Muscle of arm (tissue), 14 donors: Measurements from ENCODE around the gene SIGLEC6. TPM values are rescaled to one million over a fixed set of nuclear protein-coding genes. Genes with fewer than 3 reads are reported as not detected.

Experiments
- DNase-seq: peaks from one replicate; pipeline ENCODE4 v3.0.0-alpha.2; 2013
- long read RNA-seq, 11 donors: transcript quantifications; one replicate each; lab custom pipeline, GENCODE V29; 2026
- polyA plus RNA-seq, 12 donors: library from polyadenylated mRNA; unstranded; fragments of 120-200 nt; gene quantifications; one replicate each; pipeline ENCODE4 v1.2.1, GENCODE V29; 2013; ENCODE audit not compliant: insufficient read length in 12 of 12

Gene SIGLEC6
- polyA plus RNA-seq, result under 1 TPM in 8 of 12 donors, not detected in 4; 0.13 to 0.70 (median 0.22) TPM
- long read RNA-seq, donor 1, result 0 reads
- long read RNA-seq, donor 2, result 0 reads
- long read RNA-seq, donor 3, result 0 reads
- long read RNA-seq, donor 4, result 0 reads
- long read RNA-seq, donor 5, result 0 reads
- long read RNA-seq, donor 6, result 0 reads
- long read RNA-seq, donor 7, result 0 reads
- long read RNA-seq, donor 8, partial matches to known transcripts, result 0 of 1 reads
- long read RNA-seq, donor 8, other reads (novel, unspliced or antisense), result 0 of 1 reads
- long read RNA-seq, donor 9, result 0 reads
- long read RNA-seq, donor 10, result 0 reads
- long read RNA-seq, donor 11, result 0 reads

DNA sequence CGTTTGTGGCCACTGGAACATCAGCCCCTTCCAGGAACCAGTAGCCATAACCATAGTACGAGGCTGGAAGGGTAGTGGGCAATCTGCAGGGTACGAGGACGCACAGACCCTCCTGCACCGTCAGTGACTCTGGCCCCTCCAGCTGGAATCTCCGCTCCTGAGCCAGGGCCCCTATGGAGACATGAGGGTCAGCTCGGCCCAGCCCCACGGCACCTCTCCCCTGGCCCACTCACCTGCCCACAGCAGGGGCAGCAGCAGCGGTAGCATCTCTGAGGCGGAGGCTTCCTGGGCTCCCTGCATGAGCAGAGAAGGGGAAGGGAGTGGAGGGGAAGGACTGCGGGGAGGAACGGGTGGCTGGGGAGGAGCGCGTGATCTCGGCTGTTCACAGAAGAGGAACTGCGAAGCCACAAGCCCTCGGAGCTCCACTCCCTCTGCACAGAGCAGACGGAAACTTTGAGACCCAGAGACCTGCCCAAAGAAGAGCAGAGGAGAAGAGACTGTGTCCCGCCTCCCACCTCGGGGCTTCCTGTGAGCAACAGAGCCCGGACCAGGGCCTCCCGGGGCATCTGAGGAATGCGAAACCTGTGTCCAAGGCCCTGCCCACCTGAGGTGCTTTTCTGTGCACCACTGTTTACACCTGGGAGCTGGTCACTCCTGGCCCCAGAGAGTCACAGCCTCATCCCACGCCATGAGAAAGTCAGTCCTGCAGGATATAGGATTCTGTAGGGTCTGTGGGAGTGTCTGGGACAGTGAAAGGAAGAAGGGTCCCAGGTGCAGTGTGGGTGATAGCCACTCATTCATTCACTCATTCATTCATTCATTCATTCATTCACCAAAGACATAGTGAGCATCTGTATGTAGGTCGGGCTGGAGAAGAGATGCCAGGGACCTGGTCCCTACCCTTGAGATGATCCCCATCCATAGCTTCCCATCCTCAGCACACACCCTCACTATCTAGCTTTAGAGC lies at the start of gene SIGLEC6:
SIGLEC6 (minus strand) TSS at position 322 of the 967 bp plus-strand sequence; CDS start at position 300, 22 bp downstream.
- DNase-seq, result peak; percentile 27

DNA sequence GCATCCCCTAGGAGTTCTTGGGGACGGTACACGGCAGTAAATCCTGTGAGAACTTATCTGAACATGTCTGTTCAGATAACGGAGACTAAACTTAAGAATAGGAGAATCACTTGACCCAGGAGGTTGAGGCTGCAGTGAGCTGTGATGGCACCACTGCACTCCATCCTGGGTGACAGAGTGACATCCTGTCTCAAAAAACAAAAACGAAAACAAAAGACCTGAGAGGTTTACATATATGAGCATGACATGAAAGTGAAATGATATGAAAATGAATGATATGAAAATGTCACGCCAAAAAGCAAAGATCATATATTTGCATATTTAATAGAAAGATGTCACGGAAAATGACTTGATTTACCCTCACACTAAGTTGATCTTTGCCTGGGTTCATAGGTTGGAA lies 45.4 kb upstream of the SIGLEC6 start:
- DNase-seq, result no peak

DNA sequence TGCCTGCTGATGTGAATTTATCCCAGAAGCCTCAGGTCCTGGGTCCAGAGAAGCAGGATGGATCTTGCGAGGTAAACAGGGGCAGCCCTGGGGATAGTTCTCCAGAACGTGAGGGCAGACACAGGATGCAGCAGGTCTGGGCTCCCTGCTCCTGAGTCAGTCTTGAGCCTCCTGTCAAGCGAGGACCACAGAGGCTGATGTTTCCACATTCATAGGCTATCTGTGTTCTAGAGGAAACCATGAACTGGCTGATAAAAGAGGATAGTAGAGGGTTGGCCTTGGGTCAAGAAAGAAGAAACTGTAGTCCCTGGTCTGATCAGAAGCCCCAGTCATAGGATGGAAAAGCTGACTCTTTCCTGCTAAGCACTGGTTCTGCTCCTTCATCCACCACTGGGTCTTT lies 41.9 kb upstream of the SIGLEC6 start:
- no peak for DNase-seq

DNA sequence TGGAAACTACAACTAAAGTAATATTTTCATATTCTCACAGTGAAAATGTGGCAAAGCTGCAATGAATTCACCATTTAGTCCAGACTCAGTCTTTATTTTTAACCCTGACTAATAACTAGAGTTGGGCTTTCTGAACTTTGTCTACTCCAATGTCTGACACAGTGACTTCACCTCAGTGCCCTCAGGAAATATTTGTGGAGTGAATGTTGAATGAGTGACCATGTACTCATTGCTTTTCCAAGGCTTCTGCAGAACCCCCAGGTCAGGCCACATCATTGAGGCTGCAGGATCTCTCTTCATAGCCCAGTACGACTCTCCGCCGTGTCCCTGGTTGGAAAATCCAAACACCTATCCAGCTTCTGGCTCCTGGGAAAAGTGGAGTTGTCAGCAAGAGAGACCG lies 41.4 kb upstream of the SIGLEC6 start:
- no peak for DNase-seq

DNA sequence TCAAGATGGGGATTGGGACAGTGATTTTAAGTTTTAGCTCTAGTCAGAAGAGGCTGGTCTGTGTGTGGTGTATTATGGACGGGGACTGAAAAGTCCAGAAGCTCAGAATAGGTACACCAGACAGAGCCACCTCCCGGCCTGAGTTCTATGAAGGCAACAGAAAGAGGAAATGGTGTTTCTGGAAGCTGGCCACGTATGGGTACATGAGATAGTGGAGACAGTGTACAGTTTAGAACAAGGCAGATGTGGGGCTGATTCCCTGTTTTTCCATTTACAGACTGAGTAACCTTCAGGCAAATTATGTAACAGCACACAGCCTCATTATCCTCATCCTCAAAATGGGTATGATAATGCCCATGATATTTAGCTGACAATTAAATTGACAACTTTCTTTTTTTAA lies 40.9 kb upstream of the SIGLEC6 start:
- no peak for DNase-seq

DNA sequence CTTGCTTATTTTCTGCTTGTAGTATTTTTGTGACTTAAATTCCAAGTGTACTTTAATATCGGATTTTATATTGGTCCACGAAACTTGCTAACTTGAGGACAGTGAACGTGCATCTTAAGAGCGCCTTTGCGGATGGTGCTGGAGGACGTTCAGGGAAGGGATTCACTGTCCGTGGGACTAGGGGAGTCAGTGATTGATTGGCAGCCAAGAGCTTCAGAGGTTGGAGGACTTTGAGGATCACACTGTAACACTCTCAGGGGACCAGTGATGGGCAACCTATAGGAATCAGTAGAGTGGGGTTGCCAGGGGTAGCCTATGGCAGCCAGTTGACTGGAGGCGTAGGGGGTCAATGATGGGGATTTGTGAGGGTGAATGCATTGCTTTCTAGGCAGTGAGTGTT lies 40.1 kb upstream of the SIGLEC6 start:
- no peak for DNase-seq

DNA sequence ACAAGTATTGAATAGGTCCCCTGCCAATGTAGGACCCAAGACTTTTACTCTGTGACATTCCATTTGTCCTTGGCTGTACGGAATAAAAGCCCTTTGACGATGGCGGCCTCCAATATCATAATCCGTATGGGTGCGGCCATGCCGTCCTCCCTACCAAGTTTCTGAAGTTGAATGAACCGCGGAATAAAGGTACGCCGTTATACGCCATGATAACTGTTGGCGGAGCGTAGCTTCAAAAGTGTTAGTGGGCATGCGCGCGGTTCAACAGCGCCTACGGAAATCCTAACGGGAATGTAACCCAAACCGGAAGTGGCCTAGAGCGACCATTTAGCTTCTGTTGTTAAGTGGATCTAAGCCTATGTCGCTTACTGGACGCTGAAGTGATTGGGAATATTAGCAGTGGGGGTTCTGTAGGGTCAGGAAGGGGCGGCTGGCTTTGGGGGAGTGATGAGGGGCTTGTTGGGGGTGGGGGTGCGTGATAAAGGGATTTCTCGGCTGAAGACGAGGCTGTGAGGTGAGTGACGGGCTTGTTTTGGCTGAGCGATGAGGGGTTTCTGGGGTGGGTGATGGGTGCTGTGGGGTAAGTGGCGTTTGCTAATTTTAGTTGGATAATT lies 39.6 kb upstream of the SIGLEC6 start, which contains the start of gene ZNF175:
ZNF175 (plus strand) TSS at position 322 of the 614 bp plus-strand sequence. CDS start 2,047 bp downstream, outside the sequence.
- peak; percentile 98 for DNase-seq

DNA sequence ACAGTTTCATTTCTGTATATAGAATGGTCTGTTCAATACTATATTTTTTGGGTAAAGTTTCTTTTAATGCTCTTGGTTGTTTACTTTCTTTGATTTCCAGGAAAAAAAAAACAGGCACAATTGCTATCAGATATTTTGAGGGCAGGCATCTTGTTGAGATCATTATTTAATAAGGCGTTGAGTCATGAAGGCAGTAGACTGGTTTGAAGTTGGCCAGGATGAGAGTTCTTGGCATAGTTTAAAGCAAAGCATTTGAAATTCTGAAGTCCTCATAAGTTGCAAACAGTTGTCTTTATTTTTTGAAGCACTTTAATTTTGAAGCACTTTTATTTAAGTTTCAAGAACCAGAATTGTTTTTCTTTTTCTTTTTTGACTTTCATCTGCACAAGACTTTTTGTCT lies 37.0 kb upstream of the SIGLEC6 start:
- no peak for DNase-seq

DNA sequence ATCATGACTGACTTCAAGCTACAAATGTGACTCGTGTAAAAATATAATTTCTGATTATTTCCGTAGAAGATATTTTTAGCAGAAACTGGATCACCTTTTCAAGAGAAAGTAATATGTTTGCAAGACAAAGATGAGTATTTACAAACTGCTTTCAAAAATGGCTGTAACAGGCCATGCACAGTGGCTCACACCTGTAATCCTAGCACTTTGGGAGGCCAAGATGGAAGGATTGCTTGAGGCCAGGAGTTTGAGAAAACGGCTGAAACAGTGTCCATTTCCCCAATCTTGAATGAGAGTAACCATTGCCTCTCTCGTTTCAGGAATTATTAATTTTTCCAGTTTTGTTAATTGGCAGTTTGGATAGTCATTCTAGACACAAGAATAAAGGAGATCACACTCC lies 36.1 kb upstream of the SIGLEC6 start:
- DNase-seq, result no peak

DNA sequence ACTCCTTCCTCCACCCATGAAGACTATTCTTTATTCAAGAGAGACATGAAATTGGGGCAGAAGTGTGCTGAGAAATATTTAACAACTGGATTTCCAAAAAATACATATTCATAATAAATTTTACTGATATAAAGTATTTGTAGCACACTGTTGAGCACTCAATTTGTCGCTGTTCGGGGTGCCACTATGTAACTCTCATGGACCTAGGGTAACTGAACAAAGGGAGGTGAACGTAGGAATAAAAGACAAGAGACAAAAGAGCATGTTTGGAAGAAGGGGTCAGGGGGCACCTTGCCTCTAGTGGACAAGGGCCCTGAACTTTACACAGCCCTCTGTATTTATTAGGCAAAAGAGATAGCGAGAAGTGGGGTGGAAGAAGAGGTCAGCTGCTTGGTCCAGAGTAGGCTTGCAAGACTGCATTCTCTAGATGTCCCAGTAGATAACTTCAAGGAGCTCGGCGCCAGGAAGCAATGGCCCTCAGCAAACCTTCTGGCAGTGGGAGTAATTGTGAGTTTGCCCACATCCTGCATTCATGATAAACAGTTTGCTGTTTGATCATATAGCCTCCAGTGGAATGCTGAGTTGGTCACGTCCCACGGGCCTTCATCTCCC lies 35.1 kb upstream of the SIGLEC6 start:
- no peak for DNase-seq

DNA sequence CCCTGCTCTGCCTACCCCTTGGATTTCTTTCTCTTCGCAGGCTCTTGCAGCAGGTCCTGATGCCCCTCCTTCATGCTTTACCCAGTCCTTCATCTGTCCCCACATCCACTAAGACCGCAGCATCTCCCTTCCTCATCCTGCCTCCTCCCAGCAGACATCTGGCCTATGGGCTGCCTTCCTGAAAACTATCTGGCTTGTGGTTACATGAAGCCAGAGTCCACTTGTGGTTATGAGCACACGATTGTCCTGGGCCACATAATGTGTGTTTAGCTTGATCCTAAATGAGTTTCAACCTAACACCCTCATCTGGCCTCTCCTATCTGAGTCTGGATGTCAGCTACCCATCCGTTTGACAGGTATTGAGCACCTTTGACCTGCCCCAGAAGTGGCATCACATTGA lies 34.1 kb upstream of the SIGLEC6 start:
- DNase-seq, result no peak

DNA sequence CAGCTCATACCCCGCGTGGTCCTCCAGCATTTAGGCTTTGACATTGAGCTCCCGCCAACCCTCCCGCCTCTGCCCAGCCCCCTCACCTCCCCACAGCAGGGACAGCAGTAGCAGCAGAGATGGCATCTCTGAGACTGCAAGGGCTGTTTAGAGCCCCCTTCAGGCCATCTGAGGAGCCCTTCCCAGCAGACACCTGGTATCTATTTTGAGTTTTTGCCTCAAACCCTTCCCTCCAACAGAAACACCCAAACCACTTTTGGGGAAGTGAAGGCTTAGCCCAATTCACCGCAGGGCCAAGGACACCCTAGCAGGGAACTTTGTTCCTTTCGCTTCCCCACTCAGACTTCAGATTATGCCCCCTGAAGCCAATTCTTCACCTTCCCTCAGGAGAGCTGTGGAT lies 33.3 kb upstream of the SIGLEC6 start:
- DNase-seq, result no peak

DNA sequence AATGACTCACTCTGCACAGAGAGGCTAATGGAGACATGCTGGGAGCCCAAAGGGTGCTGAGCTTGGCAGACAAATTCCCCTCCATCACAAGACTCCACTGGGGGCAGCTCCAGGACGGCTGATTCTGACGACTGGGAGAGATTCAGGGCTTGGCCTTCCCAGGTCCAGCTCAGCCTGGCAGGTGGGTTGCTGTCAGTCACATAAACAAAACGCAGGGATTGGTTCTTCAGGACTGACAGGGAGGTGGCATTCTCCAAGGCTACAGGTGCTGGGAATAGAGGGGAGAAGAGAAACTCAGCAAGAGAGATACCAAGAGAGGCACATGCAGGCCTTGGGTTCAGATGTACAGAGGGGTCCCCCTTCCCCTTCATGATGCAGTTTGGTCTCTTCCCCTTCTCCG lies 28.9 kb upstream of the SIGLEC6 start:
- no peak for DNase-seq

DNA sequence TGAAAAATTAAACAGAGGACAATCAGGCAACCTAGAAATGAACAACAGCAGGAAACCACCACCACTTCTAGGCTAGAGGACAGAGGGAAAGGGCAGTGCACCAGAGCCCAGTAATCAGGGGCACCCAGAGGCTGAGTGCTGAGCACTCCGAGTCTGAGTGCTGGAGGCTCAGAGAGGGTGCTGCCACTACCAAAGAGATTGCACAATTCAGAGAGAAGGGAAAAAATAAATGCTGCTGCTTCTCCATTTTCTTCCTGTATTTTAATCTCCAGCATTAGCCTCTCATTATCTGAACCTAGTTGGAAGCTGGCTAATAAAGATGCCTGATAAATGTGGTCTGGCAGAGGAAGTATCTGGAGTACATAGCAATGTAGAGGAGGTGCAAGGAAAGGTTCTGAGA lies 27.8 kb upstream of the SIGLEC6 start:
- DNase-seq, result no peak

DNA sequence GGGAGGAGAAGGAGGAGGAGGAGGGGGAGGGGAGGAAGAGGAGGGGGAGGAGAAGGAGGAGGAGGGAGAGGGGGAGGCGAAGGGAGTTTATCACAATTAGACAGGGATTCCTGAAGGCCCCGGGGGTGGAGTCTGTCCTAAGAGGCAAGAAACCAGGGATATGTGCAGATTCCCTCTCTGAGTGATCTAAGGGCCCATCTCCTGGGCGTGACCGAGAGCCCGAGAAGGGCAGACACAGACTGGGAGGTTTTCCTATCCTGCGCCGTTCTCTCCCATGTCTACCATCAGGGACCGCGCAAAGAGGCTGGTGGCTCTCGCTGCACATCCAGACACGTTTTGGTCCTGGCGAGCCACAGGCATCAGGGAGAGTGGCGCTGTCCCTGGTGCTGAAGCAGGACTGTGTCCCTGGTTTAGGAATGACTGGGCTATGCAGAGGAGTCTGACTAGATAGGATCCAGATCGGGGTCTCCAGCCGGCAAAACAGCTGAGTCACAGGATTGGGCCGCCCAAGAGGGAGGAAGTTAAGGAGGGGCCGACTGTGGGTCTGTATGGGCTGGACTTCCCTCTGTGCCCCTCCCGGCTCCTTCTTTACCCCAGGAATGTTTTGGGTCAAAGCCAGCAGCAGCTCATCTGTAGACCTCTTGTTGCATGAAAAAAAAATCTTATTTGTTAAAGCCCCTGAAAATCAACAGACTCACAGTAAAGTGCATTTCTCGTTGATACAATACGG lies 21.7 kb upstream of the SIGLEC6 start:
- DNase-seq, result peak; percentile 83

DNA sequence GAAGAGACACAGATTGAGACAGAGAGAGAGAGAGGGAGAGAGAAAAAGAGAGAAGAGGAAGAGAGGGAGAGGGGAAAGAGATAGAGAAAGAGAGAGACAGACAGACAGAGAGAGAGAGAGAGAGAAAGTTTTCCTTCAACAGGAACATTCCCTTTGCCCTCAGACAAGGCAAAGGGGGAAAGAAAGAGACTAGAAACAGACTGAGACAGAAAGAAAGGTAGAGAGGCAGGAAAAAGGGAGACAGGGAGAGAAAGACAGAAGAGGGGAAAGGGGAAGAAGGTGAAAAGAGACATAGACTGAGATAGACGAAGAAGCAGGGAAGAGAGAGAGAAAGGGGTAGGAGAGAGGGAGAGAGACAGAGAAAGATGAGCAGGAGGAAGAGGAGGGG lies 21.1 kb upstream of the SIGLEC6 start:
- DNase-seq, result no peak

DNA sequence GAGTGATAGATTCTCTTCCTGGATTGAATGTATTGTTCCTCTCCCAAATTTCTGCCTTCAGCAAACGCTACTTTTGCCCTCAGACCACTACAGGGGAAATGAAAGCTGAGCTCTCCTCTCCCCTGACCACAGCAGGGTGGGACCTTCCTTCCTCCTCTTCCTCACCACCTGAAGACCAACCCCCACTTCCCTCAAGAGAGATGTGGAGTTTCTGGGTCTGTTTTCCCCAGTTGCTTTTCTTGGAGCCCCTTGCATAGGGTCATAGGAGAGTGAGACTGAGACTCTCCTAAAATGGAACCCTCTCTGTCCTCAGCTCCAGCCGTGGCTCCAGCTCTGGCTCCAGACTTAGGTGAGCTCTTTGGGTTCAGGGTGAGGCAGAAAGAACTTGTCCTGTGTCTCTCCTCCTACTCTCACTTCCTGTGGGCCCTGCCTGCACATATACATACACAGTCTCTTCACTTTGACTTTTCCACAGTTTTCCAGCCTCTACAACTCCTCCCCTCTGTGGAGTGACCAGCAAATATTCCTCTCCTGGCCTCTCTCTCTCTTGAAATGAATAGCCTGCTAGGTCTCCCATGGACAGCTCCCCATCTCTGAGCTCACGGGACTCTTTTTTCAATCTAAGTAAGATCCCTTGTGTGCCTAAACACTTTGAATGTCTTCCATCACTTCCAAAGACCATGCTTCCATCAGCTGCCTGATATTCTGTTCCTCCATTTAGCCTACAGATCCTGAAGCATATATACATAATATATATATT lies 20.4 kb upstream of the SIGLEC6 start:
- DNase-seq, result no peak

DNA sequence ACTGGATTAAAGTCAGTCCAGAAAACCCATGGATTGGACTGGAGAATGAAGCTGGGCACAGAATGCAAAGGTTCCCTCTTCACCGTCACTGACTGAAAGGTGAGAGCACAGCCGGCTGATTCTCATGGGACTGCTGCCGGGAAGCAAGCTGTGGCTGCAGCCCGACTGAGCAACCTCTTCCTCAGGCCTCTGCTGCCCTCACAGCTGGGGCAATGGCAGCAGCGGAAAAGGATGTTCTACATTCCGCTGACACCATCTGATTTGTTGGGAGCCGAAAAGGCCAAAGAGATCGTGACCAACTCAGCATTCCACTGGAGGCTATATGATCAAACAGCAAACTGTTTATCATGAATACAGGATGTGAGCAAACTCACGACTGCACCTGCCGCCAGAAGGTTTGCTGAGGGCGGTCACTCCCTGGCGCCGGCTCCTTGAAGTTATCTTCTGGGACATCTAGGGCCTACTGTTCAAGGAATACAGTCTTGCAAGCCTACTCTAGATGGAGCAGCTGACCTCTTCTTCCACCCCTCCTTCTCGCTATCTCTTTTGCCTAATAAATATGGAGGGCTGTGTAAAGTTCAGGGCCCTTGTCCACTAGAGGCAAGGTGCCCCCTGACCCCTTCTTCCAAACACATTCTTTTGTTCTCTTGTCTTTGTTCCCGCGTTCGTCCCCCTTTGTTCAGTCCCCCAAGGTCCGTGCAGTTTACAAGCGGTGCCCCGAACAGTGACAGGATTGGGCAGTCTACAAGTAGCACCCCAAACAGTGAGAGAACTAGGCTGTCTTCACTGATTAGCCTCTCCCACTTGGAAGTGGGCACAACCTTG lies 19.6 kb upstream of the SIGLEC6 start:
- no peak for DNase-seq

DNA sequence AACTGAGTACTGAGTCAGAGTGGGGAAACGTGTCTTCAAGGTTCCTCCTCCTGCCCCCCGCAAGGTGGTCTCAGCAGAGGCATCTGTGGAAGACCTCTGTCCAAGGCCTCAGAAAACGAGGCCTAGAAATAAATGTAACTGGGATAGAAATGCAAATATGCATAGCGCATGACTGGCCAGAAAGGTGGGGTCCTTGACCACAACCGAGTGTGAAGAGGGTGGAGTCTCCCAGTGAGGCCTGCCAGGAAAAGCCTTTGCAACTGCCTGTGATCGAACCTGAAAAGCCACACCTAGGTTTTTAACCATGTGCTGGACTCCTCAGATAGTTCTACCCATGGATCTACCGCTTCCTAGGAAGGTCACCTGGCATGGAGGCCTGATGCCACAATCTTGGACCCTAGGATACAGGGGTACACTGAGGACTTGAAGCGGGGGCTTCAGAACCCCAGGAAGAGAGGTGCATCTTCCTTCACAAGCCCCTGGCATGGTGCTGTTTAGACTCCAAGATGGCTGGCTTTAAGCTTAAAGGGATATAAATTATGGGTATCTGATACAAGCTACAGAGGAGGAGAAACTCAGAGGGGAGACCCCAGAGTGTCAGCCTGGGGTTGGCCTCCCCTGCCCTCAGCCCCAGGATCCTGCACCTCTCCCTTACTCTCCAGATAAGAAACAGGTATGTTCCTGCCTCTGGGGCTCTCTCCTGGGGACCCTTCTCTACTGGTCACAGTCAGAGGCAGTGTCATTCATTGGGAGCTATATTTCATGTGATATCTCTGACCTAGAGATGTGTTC lies 18.3 kb upstream of the SIGLEC6 start:
- no peak for DNase-seq
